K562 (cell line): ENCODE results near the gene SOX6. TPM values are rescaled to one million over a fixed set of nuclear protein-coding genes. Genes with fewer than 3 reads are reported as not detected.

Source experiments
- ATAC-seq: fragments of 200-7000 bp; cut with Tn5 transposase; 3 replicates; pipeline ENCODE4 v1.9.1; 2020; ENCODE audit warnings: moderate library complexity
- BruUV-seq: library from RNA; stranded (reverse); fragments of 400-500 nt; replicated peaks from 2 replicates; lab custom pipeline; 2021; lab: Mats Ljungman, UMichigan
- CTCF ChIA-PET: fragments of 300-600 bp; formaldehyde crosslinking; extraction: SDS; loops from one replicate; lab custom pipeline; 2021; ENCODE audit warnings: low intra/inter-chr PET ratio; lab: Yijun Ruan, JAX
- POLR2A ChIA-PET: fragments of 300-600, 350-650 bp; sonication (Branson Sonifier 250); formaldehyde crosslinking; extraction: SDS; loops from one replicate; lab custom pipeline; 2021; ENCODE audit warnings: antibody characterized with exemption, inconsistent platforms; lab: Yijun Ruan, JAX
- DNase-seq, 4 experiments: peaks; one replicate each; pipeline versions ENCODE4 v3.0.0 to v3.0.0-alpha.2; 2011 to 2018; ENCODE audit warnings: low spot score in 3 of 4, mixed read lengths in 3 of 4; ENCODE audit errors: extremely low read depth in 1 of 4
- FAIRE-seq: peaks from 2 replicates; lab custom pipeline; 2011; peaks lifted over from hg19 to GRCh38; lab: Jason Lieb, UNC
- H2AFZ ChIP-seq: 2 replicates; pipeline ENCODE4 v1.6.0; 2011; ENCODE audit warnings: low read depth, low read length, control low read depth, inconsistent platforms
- H3K27ac ChIP-seq: fragments of 200-600 bp; 3 replicates; pipeline ENCODE4 v1.8.0; 2011; ENCODE audit warnings: low read depth, mild to moderate bottlenecking, control low read depth, inconsistent platforms, low read length, moderate library complexity, mixed read lengths; ENCODE audit errors: extremely low read depth
- H3K27me3 ChIP-seq, 2 experiments: fragments of 300-600 bp in 1 of 2; 2 replicates in 1 of 2; 3 replicates in 1 of 2; pipeline versions ENCODE4 v1.6.0 to v1.8.0; 2011; ENCODE audit warnings: inconsistent platforms in 2 of 2, low read length in 2 of 2, mild to moderate bottlenecking in 1 of 2, mixed read lengths in 1 of 2, moderate library complexity in 1 of 2; ENCODE audit not compliant: control insufficient read depth in 2 of 2, insufficient read depth in 2 of 2
- H3K36me3 ChIP-seq: fragments of 300-600 bp; 3 replicates; pipeline ENCODE4 v1.8.0; 2011; ENCODE audit warnings: mild to moderate bottlenecking, low read length, inconsistent platforms; ENCODE audit not compliant: control insufficient read depth, insufficient read depth
- H3K4me1 ChIP-seq, 2 experiments: fragments of 200-600 bp in 1 of 2; replicated peaks in 1 of 2; 2 replicates in 1 of 2; 3 replicates in 1 of 2; pipeline versions ENCODE4 v1.5.1 to v1.8.0; 2011; ENCODE audit warnings: inconsistent platforms in 2 of 2, low read length in 2 of 2, mild to moderate bottlenecking in 1 of 2, mixed read lengths in 1 of 2, moderate library complexity in 1 of 2; ENCODE audit not compliant: control insufficient read depth in 2 of 2, insufficient read depth in 2 of 2
- H3K4me2 ChIP-seq: 2 replicates; pipeline ENCODE4 v1.6.1; 2011; ENCODE audit warnings: low read length, control low read depth, inconsistent platforms, mixed read lengths; ENCODE audit not compliant: insufficient read depth
- H3K4me3 ChIP-seq: fragments of 200-600 bp; sonication (generic), shearing (Covaris generic); 2 replicates; pipeline ENCODE4 v1.5.1; 2016; ENCODE audit warnings: control low read depth, inconsistent platforms
- H3K79me2 ChIP-seq: fragments of 200-600 bp; 3 replicates; pipeline ENCODE4 v1.8.0; 2011; ENCODE audit warnings: low read length, inconsistent platforms; ENCODE audit not compliant: control insufficient read depth, insufficient read depth
- H3K9ac ChIP-seq, 2 experiments: 2 replicates each; pipeline versions ENCODE4 v1.6.0 to v1.6.1; 2011; ENCODE audit warnings: low read depth in 2 of 2, low read length in 2 of 2, control low read depth in 1 of 2, inconsistent platforms in 1 of 2, mild to moderate bottlenecking in 1 of 2, mixed read lengths in 1 of 2; ENCODE audit not compliant: insufficient read depth in 1 of 2
- H3K9me1 ChIP-seq: one replicate; pipeline ENCODE4 v1.6.0; 2011; ENCODE audit warnings: inconsistent platforms, mild to moderate bottlenecking, low read length, moderate library complexity; ENCODE audit not compliant: control insufficient read depth, insufficient read depth
- H3K9me3 ChIP-seq: replicated peaks from 2 replicates; pipeline ENCODE4 v1.5.1; 2011; ENCODE audit warnings: low read depth, low read length, inconsistent platforms; ENCODE audit not compliant: control insufficient read depth, insufficient read depth
- H4K20me1 ChIP-seq: replicated peaks from 2 replicates; pipeline ENCODE4 v1.6.1; 2011; ENCODE audit warnings: low read length, inconsistent platforms, mixed read lengths; ENCODE audit not compliant: control insufficient read depth, insufficient read depth
- MCM7 ChIP-seq, 2 experiments: fragments of 450-650 bp; IDR thresholded peaks; 2 replicates each; pipeline ENCODE4 v1.6.1; 2016 to 2018
- RBM15 ChIP-seq: fragments of 200-400 bp; formaldehyde crosslinking; IDR thresholded peaks from 2 replicates; pipeline ENCODE4 v1.6.1; 2018; ENCODE audit warnings: mild to moderate bottlenecking, low read length, moderate library complexity; ENCODE audit not compliant: insufficient read depth
- ZFP36 ChIP-seq: fragments of 150-350 bp; IDR thresholded peaks from 2 replicates; pipeline ENCODE4 v1.6.1; 2018; ENCODE audit warnings: low read length, low read depth; ENCODE audit not compliant: partially characterized antibody
- ZNF121 ChIP-seq: sonication (generic); formaldehyde crosslinking; conservative IDR thresholded peaks from 2 replicates; pipeline ENCODE4 v1.8.0; 2022; ENCODE audit warnings: missing genetic modification reagents
- WGBS: fragments of 100-300 bp; shearing (Covaris generic); methylation state at CpG from one replicate; pipeline ENCODE4 v1.1.6; 2016; ENCODE audit warnings: low coverage, mixed read lengths; ENCODE audit not compliant: insufficient coverage; ENCODE audit errors: missing lambda C conversion rate; 5-methylcytosine and 5-hydroxymethylcytosine counted together
- in situ Hi-C: fragments of 300-500 bp; cut with MboI; formaldehyde crosslinking; loops from 4 replicates; pipeline ENCODE4 v1.15.0; 2018; ENCODE audit warnings: inconsistent platforms, mixed read lengths
- intact Hi-C: fragments of 100-400 bp; cut with micrococcal nuclease; formaldehyde crosslinking; loops from 2 replicates; pipeline ENCODE4 v1.14.2; 2022
- polyA plus RNA-seq, 8 experiments: library from polyadenylated mRNA; depleted of rRNA in 4 of 8; stranded (reverse) in 5 of 8; unstranded in 3 of 8; fragments of >200 nt; fragmentation: Nextera tagmentation in 2 of 8; fragmentation: Illumina TruSeq in 1 of 8; extraction: Ambion mirVana in 2 of 8; extraction: Trizol in 1 of 8; gene quantifications; 2 replicates each; pipeline versions ENCODE4 v1.2.1 to v1.2.3, GENCODE V29; 2011 to 2014; ENCODE audit warnings: inconsistent platforms in 1 of 8, missing spikeins in 1 of 8
- total RNA-seq, 7 experiments: library from RNA; depleted of rRNA in 6 of 7; stranded (reverse); fragments of >200 nt in 6 of 7; fragmentation: Illumina TruSeq in 2 of 7; extraction: Trizol in 2 of 7; gene quantifications; 2 replicates each; pipeline versions ENCODE4 v1.2.1 to v1.2.3, GENCODE V29; 2011 to 2021; ENCODE audit warnings: low replicate concordance in 1 of 7
- TF ChIP-seq, protein P1 (sequence below), 3 experiments: fragments of 200-800 bp in 1 of 3; fragments of 250-450 bp in 1 of 3; fragments of 450-650 bp in 1 of 3; sonication (Bioruptor Pico) in 1 of 3; sonication (Bioruptor generic) in 1 of 3; formaldehyde crosslinking in 1 of 3; IDR thresholded peaks; 2 replicates each; pipeline versions ENCODE4 v1.6.1 to v1.8.0; 2016 to 2022; ENCODE audit warnings: mild to moderate bottlenecking in 2 of 3, missing genetic modification characterization in 2 of 3, missing compliant biosample characterization in 1 of 3, moderate library complexity in 1 of 3
- TF ChIP-seq, protein P2 (sequence below): sonication (generic); formaldehyde crosslinking; IDR thresholded peaks from 2 replicates; pipeline ENCODE4 v1.8.0; 2022; ENCODE audit warnings: mild to moderate bottlenecking, low read depth, missing genetic modification reagents

SOX6 gene
- total and polyA plus RNA-seq, 9 of the 15 experiments (the other 6 are each of a cell fraction or from before 2014, with no cell fraction given) = 0.89 to 8.7 (median 5.7) TPM

DNA sequence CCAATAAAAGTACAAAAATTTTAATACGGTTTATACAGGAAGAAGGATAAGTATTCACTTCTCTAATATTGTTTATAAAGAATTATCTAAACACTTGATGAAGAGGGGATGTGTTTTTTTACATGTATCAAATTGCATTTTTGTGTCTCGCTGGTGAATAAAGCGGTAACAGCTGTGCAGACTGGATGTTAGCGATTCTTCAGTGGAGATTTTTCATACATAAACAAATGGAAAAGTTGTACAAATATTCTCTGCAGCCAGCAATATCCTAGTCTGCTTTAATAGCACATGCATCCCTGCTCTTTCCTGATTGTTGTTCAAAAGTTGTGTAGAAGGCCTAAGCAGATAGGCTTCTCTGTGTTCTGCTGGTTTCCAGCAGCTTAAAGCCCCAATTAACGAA lies 369.3 kb downstream of the SOX6 start:
- no peak overlapping the region for H3K9ac ChIP-seq
- no peaks in the 10 kb centered on the region for H3K27me3 ChIP-seq
- no peak for ATAC-seq
- no peaks in the 10 kb centered on the region for H4K20me1 ChIP-seq
- no TSS peak for BruUV-seq
- FAIRE-seq = no peak
- no peaks in the 10 kb centered on the region for H3K9me3 ChIP-seq
- no peaks in the 10 kb centered on the region for H3K4me1 ChIP-seq
- H3K36me3 ChIP-seq = no peaks in the 10 kb centered on the region
- POLR2A ChIA-PET = interaction anchor here (1.4 kb wide), 1 partner anchor 19 kb away, joined by 3 read pairs; no protein-coding TSS in a partner anchor
- WGBS = 70% methylated on average over 5 of the region's 5 CpGs
- no peak overlapping the region for H3K27ac ChIP-seq
- intact Hi-C loops = loop anchor here (5.0 kb wide), 1 partner anchor 45 kb away; no protein-coding TSS in a partner anchor
- TF ChIP-seq ZNF121 (CRISPR knock-in tag) (no peak), ZFP36 (no peak), MCM7 (IDR thresholded peaks at IDR 0.05) (no peak), RBM15 (no peak)
- TF ChIP-seq, protein P1, sequence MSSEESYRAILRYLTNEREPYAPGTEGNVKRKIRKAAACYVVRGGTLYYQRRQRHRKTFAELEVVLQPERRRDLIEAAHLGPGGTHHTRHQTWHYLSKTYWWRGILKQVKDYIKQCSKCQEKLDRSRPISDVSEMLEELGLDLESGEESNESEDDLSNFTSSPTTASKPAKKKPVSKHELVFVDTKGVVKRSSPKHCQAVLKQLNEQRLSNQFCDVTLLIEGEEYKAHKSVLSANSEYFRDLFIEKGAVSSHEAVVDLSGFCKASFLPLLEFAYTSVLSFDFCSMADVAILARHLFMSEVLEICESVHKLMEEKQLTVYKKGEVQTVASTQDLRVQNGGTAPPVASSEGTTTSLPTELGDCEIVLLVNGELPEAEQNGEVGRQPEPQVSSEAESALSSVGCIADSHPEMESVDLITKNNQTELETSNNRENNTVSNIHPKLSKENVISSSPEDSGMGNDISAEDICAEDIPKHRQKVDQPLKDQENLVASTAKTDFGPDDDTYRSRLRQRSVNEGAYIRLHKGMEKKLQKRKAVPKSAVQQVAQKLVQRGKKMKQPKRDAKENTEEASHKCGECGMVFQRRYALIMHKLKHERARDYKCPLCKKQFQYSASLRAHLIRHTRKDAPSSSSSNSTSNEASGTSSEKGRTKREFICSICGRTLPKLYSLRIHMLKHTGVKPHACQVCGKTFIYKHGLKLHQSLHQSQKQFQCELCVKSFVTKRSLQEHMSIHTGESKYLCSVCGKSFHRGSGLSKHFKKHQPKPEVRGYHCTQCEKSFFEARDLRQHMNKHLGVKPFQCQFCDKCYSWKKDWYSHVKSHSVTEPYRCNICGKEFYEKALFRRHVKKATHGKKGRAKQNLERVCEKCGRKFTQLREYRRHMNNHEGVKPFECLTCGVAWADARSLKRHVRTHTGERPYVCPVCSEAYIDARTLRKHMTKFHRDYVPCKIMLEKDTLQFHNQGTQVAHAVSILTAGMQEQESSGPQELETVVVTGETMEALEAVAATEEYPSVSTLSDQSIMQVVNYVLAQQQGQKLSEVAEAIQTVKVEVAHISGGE (CRISPR knock-in tag; IDR thresholded peaks at IDR 0.05) = no peak
- TF ChIP-seq, protein P2, sequence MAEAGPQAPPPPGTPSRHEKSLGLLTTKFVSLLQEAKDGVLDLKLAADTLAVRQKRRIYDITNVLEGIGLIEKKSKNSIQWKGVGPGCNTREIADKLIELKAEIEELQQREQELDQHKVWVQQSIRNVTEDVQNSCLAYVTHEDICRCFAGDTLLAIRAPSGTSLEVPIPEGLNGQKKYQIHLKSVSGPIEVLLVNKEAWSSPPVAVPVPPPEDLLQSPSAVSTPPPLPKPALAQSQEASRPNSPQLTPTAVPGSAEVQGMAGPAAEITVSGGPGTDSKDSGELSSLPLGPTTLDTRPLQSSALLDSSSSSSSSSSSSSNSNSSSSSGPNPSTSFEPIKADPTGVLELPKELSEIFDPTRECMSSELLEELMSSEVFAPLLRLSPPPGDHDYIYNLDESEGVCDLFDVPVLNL (CRISPR knock-in tag) = no peak
- TF ChIP-seq, all 486 proteins: peak for 0
- CTCF ChIA-PET = no interaction called here
- in situ Hi-C loops = no loop called here
- Histone ChIP-seq H3K79me2 (no peaks in the 10 kb centered on the region), H3K4me3 (no peak overlapping the region), H3K9me1 (no peaks in the 10 kb centered on the region), H3K4me2 (no peak overlapping the region), H2AFZ (no peak overlapping the region)
- DNase-seq = no peak
